GM12864 (cell line): ENCODE data around the gene BTLA.
"Not testable (repeated sequence)": the region's sequence is repeated elsewhere in the genome, so short reads cannot be mapped to it uniquely, and the experiment has no call there.

Source experiments
- DNase-seq: peaks from one replicate; pipeline ENCODE4 v3.0.0-alpha.2; 2011; ENCODE audit warnings: low read depth
- H3K4me3 ChIP-seq: 2 replicates; pipeline ENCODE4 v1.5.1; 2011; ENCODE audit warnings: mild to moderate bottlenecking, low read depth, low read length, control low read depth
- TF ChIP-seq, protein P1 (sequence below): IDR thresholded peaks from 2 replicates; pipeline ENCODE4 v1.5.1; 2011; ENCODE audit warnings: low read depth, mild to moderate bottlenecking, moderate library complexity, low read length, control low read depth, inconsistent platforms; ENCODE audit errors: missing control alignments

Gene BTLA

DNA sequence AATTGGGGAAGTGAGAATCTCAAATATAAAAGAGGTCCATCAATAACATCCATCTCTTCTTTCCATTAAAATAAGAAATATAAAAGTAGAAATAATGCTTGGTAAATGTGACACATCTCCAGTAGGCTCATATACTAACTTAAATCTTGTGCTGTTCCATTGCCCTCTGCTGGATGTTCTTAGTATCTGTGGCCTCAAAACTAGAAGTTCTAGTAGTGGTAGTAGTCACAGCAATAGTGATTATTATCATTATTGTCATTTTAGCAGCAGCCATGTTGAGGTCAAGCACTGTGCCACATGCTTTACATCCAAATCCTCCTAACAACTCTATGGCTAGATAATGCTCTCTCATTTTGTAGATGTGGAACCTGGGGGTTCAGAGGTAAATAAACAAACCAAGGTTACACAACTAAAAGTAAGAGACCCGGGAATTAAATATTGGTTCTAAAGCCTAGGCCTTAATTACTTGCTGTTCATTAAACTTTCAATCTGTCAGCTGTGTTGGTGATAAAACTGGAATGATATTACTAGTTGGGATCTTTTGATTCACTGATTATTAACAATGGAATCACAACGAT lies 20.2 kb upstream of the BTLA start:
- DNase-seq: peak; percentile 79
- TF ChIP-seq, protein P1, sequence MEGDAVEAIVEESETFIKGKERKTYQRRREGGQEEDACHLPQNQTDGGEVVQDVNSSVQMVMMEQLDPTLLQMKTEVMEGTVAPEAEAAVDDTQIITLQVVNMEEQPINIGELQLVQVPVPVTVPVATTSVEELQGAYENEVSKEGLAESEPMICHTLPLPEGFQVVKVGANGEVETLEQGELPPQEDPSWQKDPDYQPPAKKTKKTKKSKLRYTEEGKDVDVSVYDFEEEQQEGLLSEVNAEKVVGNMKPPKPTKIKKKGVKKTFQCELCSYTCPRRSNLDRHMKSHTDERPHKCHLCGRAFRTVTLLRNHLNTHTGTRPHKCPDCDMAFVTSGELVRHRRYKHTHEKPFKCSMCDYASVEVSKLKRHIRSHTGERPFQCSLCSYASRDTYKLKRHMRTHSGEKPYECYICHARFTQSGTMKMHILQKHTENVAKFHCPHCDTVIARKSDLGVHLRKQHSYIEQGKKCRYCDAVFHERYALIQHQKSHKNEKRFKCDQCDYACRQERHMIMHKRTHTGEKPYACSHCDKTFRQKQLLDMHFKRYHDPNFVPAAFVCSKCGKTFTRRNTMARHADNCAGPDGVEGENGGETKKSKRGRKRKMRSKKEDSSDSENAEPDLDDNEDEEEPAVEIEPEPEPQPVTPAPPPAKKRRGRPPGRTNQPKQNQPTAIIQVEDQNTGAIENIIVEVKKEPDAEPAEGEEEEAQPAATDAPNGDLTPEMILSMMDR: peak; percentile 59
- no peak overlapping the region for H3K4me3 ChIP-seq

DNA sequence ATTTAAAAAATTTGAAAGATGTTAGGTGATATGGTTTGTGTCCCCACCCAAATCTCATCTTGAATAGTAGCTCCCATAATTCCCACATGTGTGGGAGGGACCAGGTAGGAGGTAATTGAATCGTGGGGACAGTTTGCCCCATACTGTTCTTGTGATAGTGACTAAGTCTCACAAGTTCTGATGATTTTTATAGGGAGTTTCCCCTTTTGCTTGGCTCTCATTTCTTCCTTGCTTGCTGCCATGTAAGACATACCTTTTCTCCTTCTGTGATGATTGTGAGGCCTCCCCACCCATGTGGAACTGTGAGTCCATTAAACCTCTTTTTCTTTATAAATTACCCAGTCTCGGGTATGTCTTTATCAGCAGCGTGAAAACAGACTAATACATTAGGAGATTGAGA lies 19.7 kb upstream of the BTLA start:
- DNase-seq, H3K4me3 ChIP-seq: not testable (repeated sequence)

GRCh38 chr3:112514527-112515128 lies 15.4 kb upstream of the BTLA start:
- DNase-seq: peak; percentile 96
- TF ChIP-seq, protein P1: no peak
- H3K4me3 ChIP-seq: no peak overlapping the region

DNA sequence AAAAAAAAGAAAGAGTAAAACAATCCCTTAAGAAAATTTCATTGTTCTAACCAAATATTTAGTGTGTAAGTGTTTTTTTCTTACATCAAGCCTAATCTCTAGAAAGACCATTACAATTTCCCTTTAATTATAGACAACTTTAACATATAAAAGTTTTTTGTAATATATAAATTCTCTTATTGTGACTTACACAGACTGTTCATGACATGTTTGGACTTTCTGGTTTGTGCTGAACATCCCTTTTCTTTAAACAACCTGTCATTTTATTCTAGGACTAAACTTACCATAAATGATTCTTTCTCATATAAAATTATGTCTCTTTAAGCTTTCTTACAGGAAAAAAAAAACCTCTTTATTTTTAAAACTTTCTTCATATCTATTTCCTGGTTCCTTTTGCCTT lies 13.0 kb upstream of the BTLA start:
- no peak overlapping the region for H3K4me3 ChIP-seq
- TF ChIP-seq, protein P1: no peak
- DNase-seq: no peak

- no peak overlapping the region for H3K4me3 ChIP-seq
- TF ChIP-seq, protein P1: no peak
- DNase-seq: no peak
These were observed 9.6 kb upstream of the BTLA start for GRCh38 chr3:112508860-112509259.

GRCh38 chr3:112508261-112508660 lies 9.0 kb upstream of the BTLA start:
- no peak overlapping the region for H3K4me3 ChIP-seq
- TF ChIP-seq, protein P1: no peak
- DNase-seq: no peak

GRCh38 chr3:112505907-112506306 lies 6.6 kb upstream of the BTLA start:
- no peak for DNase-seq
- H3K4me3 ChIP-seq: no peak overlapping the region
- TF ChIP-seq, protein P1: no peak
